Measurements from ENCODE around the gene ZNF674.

The ZNF674 gene

GRCh38 chrX:46561824-46562657, 16.8 kb upstream of the ZNF674 start:
- H3K4me3 ChIP-seq (ENCODE audit: low read depth, low read length), result no peak overlapping the region
- no peaks in the 10 kb centered on the region for H3K9me3 ChIP-seq
- no peaks in the 10 kb centered on the region for H3K36me3 ChIP-seq
- no peaks in the 10 kb centered on the region for H3K27me3 ChIP-seq
- no peak for TF ChIP-seq CTCF (IDR thresholded peaks at IDR 0.05; ENCODE audit: low read depth, low read length)
- no peaks in the 10 kb centered on the region for H3K4me1 ChIP-seq
- no peak for DNase-seq

- DNase-seq, result no peak
Measured at GRCh38 chrX:46559062-46559461, 13.8 kb upstream of the ZNF674 start.

GRCh38 chrX:46554942-46555341, 9.7 kb upstream of the ZNF674 start:
- Histone ChIP-seq H3K4me1 (no peaks in the 10 kb centered on the region), H3K9me3 (no peaks in the 10 kb centered on the region), H3K36me3 (no peaks in the 10 kb centered on the region), H3K27me3 (no peaks in the 10 kb centered on the region), H3K4me3 (ENCODE audit: low read depth, low read length) (no peak overlapping the region)
- DNase-seq, result no peak
- peak; percentile 9; the same call in 1 of the 2 replicates for TF ChIP-seq CTCF (IDR thresholded peaks at IDR 0.05; ENCODE audit: low read depth, low read length)

More at GRCh38 chrX:46559062-46559461, 13.8 kb upstream of the ZNF674 start:
- Histone ChIP-seq H3K4me1 (no peaks in the 10 kb centered on the region), H3K9me3 (no peaks in the 10 kb centered on the region), H3K27me3 (no peaks in the 10 kb centered on the region), H3K36me3 (no peaks in the 10 kb centered on the region), H3K4me3 (ENCODE audit: low read depth, low read length) (no peak overlapping the region)
- TF ChIP-seq CTCF (IDR thresholded peaks at IDR 0.05; ENCODE audit: low read depth, low read length), result no peak

DNA sequence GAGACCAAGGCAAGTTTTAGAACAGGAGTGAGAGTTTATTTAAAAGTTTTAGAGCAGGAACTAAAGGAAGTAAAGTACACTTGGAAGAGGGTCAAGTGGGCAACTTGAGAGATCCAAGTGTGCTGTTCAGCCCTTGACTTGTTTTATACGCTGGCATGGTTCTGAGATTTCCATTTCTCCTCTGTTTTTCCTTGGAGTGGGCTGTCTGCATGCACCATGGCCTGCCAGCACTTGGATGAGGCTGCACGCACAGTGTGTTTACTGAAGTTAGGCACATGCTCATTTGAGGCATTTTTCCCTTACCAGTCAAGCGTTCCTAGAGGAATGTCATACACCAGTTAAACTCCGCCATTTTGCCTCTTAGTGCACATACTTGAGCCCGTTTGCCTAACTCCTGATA, 8.7 kb upstream of the ZNF674 start:
- Histone ChIP-seq H3K27me3 (no peaks in the 10 kb centered on the region), H3K9me3 (no peaks in the 10 kb centered on the region), H3K4me3 (ENCODE audit: low read depth, low read length) (no peak overlapping the region), H3K4me1 (no peaks in the 10 kb centered on the region), H3K36me3 (no peaks in the 10 kb centered on the region)
- no peak for TF ChIP-seq CTCF (IDR thresholded peaks at IDR 0.05; ENCODE audit: low read depth, low read length)
- no peak for DNase-seq

DNA sequence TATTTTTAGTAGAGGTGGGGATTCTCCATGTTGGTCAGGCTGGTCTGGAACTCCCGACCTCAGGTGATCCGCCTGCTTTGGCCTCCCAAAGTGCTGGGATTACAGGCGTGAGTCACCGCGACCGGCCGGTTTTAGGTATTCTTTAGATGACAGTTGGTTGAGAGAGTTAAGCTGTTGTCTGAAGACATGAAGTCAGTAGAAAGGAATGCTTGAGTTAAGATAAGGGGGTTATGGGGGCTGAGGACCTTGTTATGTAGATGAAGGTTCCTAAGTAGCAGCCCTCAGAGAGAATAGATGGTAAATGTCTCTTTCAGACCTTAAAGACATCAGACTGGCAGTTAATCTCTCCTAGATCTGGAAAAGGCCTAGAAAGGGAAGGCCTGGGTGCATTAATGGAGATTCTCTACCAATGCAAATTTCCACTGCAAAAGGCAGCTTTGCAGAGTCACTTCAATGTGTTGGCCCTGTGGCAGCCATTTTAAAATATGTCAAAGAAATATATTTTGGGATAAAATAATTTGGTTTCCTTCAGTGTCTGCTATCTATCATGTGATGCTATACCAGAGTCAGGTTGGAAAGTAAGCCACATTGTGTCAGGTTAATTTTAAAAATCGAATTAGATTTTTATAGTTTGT, 6.4 kb upstream of the ZNF674 start:
- no peaks in the 10 kb centered on the region for H3K4me1 ChIP-seq
- H3K9me3 ChIP-seq, result no peaks in the 10 kb centered on the region
- TF ChIP-seq CTCF (IDR thresholded peaks at IDR 0.05; ENCODE audit: low read depth, low read length), result no peak
- no peaks in the 10 kb centered on the region for H3K36me3 ChIP-seq
- H3K27me3 ChIP-seq, result no peaks in the 10 kb centered on the region
- no peak overlapping the region for H3K4me3 ChIP-seq (ENCODE audit: low read depth, low read length)
- DNase-seq, result no peak

- no peak for TF ChIP-seq CTCF (IDR thresholded peaks at IDR 0.05; ENCODE audit: low read depth, low read length)
- H3K4me1 ChIP-seq, result no peaks in the 10 kb centered on the region
- no peak for DNase-seq
- H3K4me3 ChIP-seq (ENCODE audit: low read depth, low read length), result no peak overlapping the region
- H3K27me3 ChIP-seq, result no peaks in the 10 kb centered on the region
- H3K9me3 ChIP-seq, result no peaks in the 10 kb centered on the region
- no peaks in the 10 kb centered on the region for H3K36me3 ChIP-seq
Measured at GRCh38 chrX:46549914-46550313, 4.7 kb upstream of the ZNF674 start.
